Astrocyte (in vitro differentiated cells and primary cell): Measurements from ENCODE around the gene MYB.

ENCODE experiments used
- EZH2 ChIP-seq: IDR thresholded peaks from 2 replicates; pipeline ENCODE4 v1.6.1; 2012; ENCODE audit warnings: mild to moderate bottlenecking, low read length, inconsistent platforms; ENCODE audit not compliant: insufficient read depth
- TF ChIP-seq, protein P1 (sequence below): IDR thresholded peaks from 2 replicates; pipeline ENCODE4 v1.5.1; 2011; ENCODE audit warnings: low read depth, mild to moderate bottlenecking, inconsistent platforms, low read length, moderate library complexity; ENCODE audit not compliant: insufficient read depth

- TF ChIP-seq, protein P1, sequence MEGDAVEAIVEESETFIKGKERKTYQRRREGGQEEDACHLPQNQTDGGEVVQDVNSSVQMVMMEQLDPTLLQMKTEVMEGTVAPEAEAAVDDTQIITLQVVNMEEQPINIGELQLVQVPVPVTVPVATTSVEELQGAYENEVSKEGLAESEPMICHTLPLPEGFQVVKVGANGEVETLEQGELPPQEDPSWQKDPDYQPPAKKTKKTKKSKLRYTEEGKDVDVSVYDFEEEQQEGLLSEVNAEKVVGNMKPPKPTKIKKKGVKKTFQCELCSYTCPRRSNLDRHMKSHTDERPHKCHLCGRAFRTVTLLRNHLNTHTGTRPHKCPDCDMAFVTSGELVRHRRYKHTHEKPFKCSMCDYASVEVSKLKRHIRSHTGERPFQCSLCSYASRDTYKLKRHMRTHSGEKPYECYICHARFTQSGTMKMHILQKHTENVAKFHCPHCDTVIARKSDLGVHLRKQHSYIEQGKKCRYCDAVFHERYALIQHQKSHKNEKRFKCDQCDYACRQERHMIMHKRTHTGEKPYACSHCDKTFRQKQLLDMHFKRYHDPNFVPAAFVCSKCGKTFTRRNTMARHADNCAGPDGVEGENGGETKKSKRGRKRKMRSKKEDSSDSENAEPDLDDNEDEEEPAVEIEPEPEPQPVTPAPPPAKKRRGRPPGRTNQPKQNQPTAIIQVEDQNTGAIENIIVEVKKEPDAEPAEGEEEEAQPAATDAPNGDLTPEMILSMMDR, result no peak
- TF ChIP-seq EZH2, result no peak
These were observed 394 bp downstream of the MYB start for GRCh38 chr6:135181333-135182070.
